ENCODE results near the gene GPR161. TPM values are rescaled to one million over a fixed set of nuclear protein-coding genes. Genes with fewer than 3 reads are reported as not detected.
"Not testable (repeated sequence)": the region's sequence is repeated elsewhere in the genome, so short reads cannot be mapped to it uniquely, and the experiment has no call there.

The GPR161 gene
- total RNA-seq, 4 donors from 2014 or later = 19.5 to 46.7 (median 22.9) TPM

DNA sequence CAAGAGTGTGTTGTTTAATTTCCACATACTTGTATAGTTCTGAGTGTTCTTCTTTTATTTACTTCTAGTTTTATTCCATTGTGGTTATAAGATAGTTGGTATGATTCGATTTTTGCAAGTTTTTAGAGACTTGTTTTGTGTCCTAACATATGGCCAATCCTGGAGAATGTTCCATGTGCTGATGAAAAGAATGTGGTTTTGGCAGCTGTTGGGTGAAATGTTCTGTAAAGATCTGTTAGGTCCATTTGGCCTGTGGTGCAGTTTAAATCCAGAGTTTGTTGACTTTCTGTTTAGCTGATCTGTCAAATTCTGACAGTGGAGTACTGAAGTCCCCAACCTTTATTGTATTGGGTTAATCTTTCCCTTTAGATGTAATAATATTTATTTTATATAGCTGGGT lies 22.5 kb upstream of the GPR161 start:
- TF ChIP-seq POLR2AphosphoS5 (IDR thresholded peaks at IDR 0.05) (no peak), POLR2A (IDR thresholded peaks at IDR 0.05; ENCODE audit: low read depth) (no peak), EP300 (IDR thresholded peaks at IDR 0.05) (no peak)
- TF ChIP-seq, protein P1, sequence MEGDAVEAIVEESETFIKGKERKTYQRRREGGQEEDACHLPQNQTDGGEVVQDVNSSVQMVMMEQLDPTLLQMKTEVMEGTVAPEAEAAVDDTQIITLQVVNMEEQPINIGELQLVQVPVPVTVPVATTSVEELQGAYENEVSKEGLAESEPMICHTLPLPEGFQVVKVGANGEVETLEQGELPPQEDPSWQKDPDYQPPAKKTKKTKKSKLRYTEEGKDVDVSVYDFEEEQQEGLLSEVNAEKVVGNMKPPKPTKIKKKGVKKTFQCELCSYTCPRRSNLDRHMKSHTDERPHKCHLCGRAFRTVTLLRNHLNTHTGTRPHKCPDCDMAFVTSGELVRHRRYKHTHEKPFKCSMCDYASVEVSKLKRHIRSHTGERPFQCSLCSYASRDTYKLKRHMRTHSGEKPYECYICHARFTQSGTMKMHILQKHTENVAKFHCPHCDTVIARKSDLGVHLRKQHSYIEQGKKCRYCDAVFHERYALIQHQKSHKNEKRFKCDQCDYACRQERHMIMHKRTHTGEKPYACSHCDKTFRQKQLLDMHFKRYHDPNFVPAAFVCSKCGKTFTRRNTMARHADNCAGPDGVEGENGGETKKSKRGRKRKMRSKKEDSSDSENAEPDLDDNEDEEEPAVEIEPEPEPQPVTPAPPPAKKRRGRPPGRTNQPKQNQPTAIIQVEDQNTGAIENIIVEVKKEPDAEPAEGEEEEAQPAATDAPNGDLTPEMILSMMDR (IDR thresholded peaks at IDR 0.05) = no peak
- no peaks in the 10 kb centered on the region for H3K36me3 ChIP-seq
- H3K4me1 ChIP-seq = peaks cover 0 to 4% (median 0%) of the 10 kb centered on the region in 4 donors
- DNase-seq (ENCODE audit: extremely low spot score) = no peak
- intact Hi-C loops (cut with DNase I) = no loop called here
- peaks cover 0 to 11% (median 4%) of the 10 kb centered on the region in 4 donors for H3K9me3 ChIP-seq
- WGBS = 33% methylated on average over 1 of the region's 1 CpG
- H3K27me3 ChIP-seq = no peaks in the 10 kb centered on the region
- no peak overlapping the region for H3K4me3 ChIP-seq
- no peak overlapping the region for H3K27ac ChIP-seq (replicated peaks in 1 of 4)

DNA sequence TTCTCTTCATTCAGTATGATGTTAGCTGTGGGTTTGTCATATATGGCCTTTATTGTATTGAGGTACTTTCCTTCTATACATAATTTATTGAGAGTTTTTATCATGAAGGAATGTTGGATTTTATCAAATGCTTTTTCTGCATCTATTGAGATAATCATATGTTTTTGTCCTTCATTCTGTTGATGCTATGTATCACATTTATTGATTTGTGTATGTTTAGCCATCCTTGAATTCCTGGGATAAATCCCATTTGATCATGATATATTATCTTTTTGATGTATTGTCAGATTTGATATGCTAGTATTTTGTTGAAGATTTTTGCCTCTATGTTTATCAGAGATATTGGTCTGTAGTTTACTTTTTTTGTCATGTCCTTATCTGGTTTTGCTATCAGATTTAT lies 20.9 kb upstream of the GPR161 start:
- Histone ChIP-seq H3K27me3 (no peaks in the 10 kb centered on the region), H3K27ac (replicated peaks in 1 of 4) (no peak overlapping the region), H3K4me1 (peaks cover 0 to 4% (median 0%) of the 10 kb centered on the region in 4 donors), H3K9me3 (peaks cover 0 to 11% (median 4%) of the 10 kb centered on the region in 4 donors), H3K4me3 (no peak overlapping the region), H3K36me3 (no peaks in the 10 kb centered on the region)
- TF ChIP-seq, protein P1 (IDR thresholded peaks at IDR 0.05) = no peak
- TF ChIP-seq POLR2A (IDR thresholded peaks at IDR 0.05; ENCODE audit: low read depth) (no peak), EP300 (IDR thresholded peaks at IDR 0.05) (no peak), POLR2AphosphoS5 (IDR thresholded peaks at IDR 0.05) (no peak)
- DNase-seq (ENCODE audit: extremely low spot score) = no peak
- intact Hi-C loops (cut with DNase I) = no loop called here

DNA sequence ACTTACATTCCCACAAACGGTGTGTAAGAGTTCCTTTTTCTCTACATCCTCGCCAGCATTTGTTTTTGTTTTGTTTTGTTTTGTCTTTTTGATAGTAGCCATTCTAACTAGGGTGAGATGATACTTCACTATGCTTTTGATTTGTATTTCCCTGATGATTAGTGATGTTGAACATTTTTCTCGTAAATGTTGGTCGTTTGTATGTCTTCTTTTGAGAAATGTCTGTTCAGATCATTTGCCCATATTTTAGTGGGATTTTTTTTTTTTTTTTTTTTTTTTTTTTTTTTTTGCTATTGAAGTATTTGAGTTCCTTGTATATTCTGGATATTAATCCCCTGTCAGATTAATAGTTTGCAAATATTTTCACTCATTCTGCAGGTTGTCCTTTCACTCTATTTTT lies 19.2 kb upstream of the GPR161 start:
- 74% methylated on average over 4 of the region's 4 CpGs for WGBS

DNA sequence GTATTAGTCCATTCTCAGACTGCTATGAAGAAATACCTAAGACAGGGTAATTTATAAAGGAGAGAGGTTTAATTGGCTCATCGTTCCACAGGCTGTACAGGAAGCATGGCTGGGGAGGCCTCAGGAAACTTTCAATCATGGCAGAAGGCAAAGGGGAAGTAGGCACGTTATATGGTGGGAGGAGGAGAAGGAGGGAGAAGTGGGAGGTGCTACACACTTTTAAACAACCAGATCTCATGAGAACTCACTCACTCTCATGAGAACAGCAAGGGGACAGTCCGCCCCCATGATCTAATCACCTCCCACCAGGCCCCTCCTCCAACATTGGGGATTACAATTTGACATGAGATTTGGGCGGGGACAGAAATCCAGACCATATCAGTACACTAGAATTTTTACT lies 18.0 kb upstream of the GPR161 start:
- H3K4me1 ChIP-seq; H3K27me3 ChIP-seq; H3K9me3 ChIP-seq; H3K36me3 ChIP-seq; H3K27ac ChIP-seq (replicated peaks in 1 of 4); H3K4me3 ChIP-seq; intact Hi-C loops (cut with DNase I): not testable (repeated sequence)
- WGBS = 75% methylated on average over 4 of the region's 4 CpGs
- DNase-seq (ENCODE audit: extremely low spot score) = peak; percentile 21

More for the DNA sequence above, 19.2 kb upstream of the GPR161 start:
- no peak for TF ChIP-seq POLR2A (IDR thresholded peaks at IDR 0.05; ENCODE audit: low read depth)
- no peak for TF ChIP-seq POLR2AphosphoS5 (IDR thresholded peaks at IDR 0.05)
- TF ChIP-seq, protein P1 (IDR thresholded peaks at IDR 0.05) = no peak
- no peak for TF ChIP-seq EP300 (IDR thresholded peaks at IDR 0.05)
- Histone ChIP-seq H3K9me3 (peaks cover 0 to 11% (median 4%) of the 10 kb centered on the region in 4 donors), H3K4me3 (no peak overlapping the region), H3K27ac (replicated peaks in 1 of 4) (no peak overlapping the region), H3K27me3 (no peaks in the 10 kb centered on the region), H3K36me3 (no peaks in the 10 kb centered on the region), H3K4me1 (no peaks in the 10 kb centered on the region)
- intact Hi-C loops (cut with DNase I) = no loop called here
- no peak for DNase-seq (ENCODE audit: extremely low spot score)

DNA sequence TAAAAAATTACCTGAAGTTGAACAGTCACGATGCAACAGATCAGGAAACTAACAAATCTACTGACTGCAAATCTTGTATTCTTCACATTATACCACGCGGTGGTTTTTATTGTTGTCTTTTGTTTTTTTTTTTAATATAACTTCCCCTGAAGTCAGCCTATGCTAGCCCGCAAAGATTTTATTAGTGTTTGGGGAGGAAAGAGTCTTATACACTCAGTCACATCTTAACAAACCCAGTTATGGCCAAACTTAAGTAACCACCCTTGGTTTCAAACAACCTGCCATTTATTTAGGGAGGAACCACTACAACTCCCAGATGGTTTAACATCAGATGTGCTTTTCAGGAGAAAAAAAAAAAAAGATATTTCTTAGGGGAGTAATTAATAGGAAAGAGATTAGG lies 15.2 kb upstream of the GPR161 start:
- H3K4me3 ChIP-seq = no peak overlapping the region
- H3K36me3 ChIP-seq = no peaks in the 10 kb centered on the region
- TF ChIP-seq EP300 (IDR thresholded peaks at IDR 0.05) = no peak
- TF ChIP-seq POLR2A (IDR thresholded peaks at IDR 0.05; ENCODE audit: low read depth) = no peak
- TF ChIP-seq, protein P1 (IDR thresholded peaks at IDR 0.05) = no peak
- TF ChIP-seq POLR2AphosphoS5 (IDR thresholded peaks at IDR 0.05) = no peak
- no peaks in the 10 kb centered on the region for H3K9me3 ChIP-seq
- peaks cover 0 to 6% (median 0%) of the 10 kb centered on the region in 4 donors for H3K4me1 ChIP-seq
- H3K27me3 ChIP-seq = no peaks in the 10 kb centered on the region
- 92% methylated on average over 4 of the region's 4 CpGs for WGBS
- no peak overlapping the region for H3K27ac ChIP-seq (replicated peaks in 1 of 4)
- DNase-seq (ENCODE audit: extremely low spot score) = no peak
- intact Hi-C loops (cut with DNase I) = no loop called here

Data from esophagus muscularis mucosa (tissue), 4 donors.